Left renal pelvis (tissue), 4 donors: Measurements from ENCODE around the gene FLG. TPM values are rescaled to one million over a fixed set of nuclear protein-coding genes. Genes with fewer than 3 reads are reported as not detected.
A peak's percentile ranks its signal among the peaks of the same experiment; 100 is the strongest.
"Not testable (repeated sequence)": the region's sequence is repeated elsewhere in the genome, so short reads cannot be mapped to it uniquely, and the experiment has no call there.

Source experiments
- DNase-seq, 4 donors: peaks; one replicate each; pipeline ENCODE4 v3.0.0-alpha.2; 2013; ENCODE audit warnings: low read depth in 4 of 4, low spot score in 3 of 4
- polyA plus RNA-seq, 4 donors: library from polyadenylated mRNA; unstranded; fragments of 120-200 nt; gene quantifications; one replicate each; pipeline ENCODE4 v1.2.1, GENCODE V29; 2013; ENCODE audit not compliant: insufficient read length in 4 of 4

Gene FLG
- polyA plus RNA-seq = 1 to 10 TPM; 2.0 to 3.0 (median 2.6) TPM

DNA sequence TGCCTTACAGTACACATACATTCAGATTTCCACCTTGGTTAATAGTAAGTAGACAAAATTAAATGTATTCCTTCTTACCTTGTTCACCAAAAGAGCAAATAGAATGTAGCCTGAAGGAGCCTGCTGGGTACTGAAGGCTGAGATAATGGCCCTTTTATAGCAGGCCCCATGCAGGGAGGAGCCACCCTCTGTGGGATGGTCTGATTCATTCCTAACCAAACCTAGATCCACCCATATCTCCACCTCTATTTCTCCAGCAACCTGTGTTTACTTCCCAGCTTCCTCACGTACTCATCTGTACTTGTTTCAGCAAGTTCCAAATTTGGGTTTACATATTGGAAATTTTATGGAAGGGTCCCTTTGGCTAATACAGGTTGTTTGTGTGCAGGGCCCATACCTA is at the start of gene FLG:
Gene FLG, minus strand, starts transcription at position 129 of the 400 bp plus-strand sequence. CDS start 9,783 bp downstream, outside the sequence.
- DNase-seq = no peak

DNA sequence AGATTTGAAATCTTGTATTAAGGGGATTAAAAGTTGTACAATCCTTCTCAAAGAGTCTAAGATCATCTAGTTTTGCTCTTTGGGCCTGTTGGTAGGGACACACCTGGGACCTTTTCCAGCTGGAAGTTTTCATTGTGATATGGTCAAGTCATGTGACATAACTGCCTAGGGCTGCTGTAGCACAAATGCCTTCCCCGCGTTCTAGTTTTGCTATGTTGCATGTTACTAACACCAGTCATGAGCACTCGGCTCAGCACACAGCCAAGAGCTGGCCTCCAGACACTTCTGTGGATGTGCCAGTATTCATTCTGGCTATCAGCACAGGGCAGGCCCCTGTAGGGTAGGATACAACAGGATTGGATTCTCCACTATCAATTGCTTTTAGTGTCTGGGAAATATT is 49.4 kb upstream of the FLG start:
- DNase-seq = no peak

DNA sequence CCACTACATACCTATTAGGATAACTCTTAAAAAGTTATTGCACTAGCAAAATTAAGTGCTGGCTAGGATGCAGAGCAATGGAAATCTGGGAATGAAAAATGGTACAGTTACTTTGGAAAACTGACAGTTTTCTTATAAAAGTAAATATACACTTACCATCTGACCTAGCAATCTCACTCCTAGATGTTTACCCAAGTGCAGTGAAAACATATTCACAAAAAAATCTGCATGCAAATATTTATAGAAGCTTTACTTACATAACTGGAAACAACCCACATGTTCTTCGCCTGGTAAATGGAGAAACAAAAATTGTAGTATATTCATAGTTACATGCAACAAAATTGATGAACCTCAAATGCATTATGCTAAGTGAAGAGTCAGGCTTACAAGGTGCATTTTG is 47.6 kb upstream of the FLG start:
- no peak for DNase-seq

GRCh38 chr1:152367436-152367835 is 42.4 kb upstream of the FLG start:
- DNase-seq = no peak

DNA sequence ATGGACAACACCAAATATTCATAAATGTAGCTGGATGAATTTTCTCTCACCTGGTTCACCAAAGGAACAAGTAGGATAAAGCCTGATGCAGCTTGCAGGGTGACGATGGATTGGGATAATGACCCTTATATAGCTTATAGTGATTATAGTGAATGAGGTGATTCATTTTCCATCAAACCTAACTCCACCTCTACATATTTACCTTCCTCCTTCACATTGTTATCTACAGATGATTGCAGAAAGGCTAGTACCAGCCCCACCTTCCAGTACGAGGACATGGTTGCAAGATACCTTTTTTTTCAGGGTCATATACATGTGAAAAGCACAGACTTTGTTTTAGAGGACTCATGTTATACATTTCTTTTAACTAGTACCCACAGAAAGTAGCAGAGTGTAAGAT is 34.9 kb upstream of the FLG start, which contains the start of gene FLG2:
Gene FLG2, minus strand, starts transcription at position 101 of the 400 bp plus-strand sequence. CDS start 1,122 bp downstream, outside the sequence.
- DNase-seq = no peak

DNA sequence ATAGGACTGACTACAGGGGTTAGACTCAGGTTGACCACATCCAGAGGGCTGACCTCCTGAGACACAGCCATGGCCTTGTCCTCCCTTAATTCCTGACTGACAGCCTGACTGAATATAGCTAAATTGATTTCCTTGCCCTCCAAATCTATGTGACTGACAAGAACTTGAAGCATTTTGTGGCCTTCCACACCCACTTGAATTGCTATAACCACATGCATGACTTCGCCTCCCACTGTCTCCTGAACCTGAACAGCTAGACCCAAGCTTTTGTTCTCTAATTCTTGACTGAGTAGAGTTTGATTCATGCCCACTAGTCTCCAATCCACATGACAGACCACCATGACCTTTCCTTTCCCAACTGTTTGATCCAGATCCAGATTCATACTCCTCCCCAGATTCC is 31.7 kb upstream of the FLG start:
- DNase-seq = no peak

DNA sequence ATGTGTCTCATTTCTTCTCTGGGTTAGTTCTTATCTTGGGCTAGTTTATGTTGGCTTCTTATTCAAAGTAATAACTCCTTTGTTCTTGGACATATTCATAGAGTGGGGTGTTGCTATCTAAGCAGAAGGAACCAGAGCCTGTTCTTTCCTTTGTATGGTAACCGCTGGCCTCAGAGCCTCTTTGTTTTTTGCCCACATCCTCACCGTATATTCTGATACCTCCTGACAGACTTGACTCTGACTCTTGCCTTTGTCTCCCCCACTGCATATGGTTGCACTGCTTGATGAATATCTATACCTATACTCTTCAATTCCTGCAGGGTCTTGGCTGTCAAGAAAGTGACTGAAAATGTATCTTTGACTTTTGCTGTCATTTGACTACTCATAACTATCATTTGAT is 24.6 kb upstream of the FLG start:
- DNase-seq = no peak

DNA sequence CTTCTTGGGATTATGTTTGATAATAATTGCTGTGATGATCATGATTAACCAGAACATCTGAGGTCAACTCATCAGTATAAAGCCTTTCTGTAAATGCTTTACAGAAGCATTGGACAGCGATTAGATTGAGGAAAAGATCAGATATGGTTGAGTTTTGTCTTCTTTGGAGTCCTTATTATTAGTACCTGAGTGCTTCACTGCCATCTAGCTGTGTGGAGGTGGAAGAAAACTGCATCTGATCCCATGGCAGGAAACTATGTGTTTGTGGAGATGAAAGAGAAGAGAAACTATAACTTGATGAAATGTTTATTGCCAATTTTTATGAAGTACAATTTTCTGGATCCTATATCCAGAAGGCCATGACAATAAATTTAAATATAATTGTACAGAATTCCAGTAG is 23.4 kb upstream of the FLG start:
- DNase-seq = no peak

- DNase-seq = peak in 3 of 4 donors; percentile 31 to 41 (median 36)
These were observed 22.2 kb upstream of the FLG start for GRCh38 chr1:152347116-152347728.

- no peak for DNase-seq
These were observed 19.4 kb upstream of the FLG start for GRCh38 chr1:152344438-152344837.

GRCh38 chr1:152343006-152343405 is 18.0 kb upstream of the FLG start:
- DNase-seq = no peak

- DNase-seq = no peak
These were observed 10.4 kb upstream of the FLG start for GRCh38 chr1:152335399-152335798.

- peak in 1 of 4 donors; percentile 12 for DNase-seq
These were observed 3.9 kb upstream of the FLG start for GRCh38 chr1:152328801-152329391.

DNA sequence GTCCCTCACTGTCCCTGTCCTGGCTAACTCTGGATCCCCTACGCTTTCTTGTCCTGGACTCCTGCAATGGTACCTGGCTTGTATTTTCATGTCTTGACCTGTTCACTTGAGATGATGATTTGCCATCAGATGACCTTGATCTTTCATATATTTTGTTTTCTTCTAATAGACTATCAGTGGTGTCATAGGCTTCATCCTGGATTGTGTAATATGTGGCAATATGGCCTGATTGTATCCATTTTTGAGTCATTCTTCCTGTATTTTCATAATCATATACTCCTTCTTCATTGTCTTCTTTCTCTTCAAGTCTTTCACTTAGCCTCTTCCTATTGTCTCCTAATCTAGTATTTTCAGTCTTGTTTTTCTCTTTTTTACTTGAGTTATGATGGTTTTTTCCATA is 11.1 kb downstream of the FLG start:
- DNase-seq = no peak

GRCh38 chr1:152313319-152313801 is 11.7 kb downstream of the FLG start:
- DNase-seq = no peak

GRCh38 chr1:152312169-152312568 is 12.9 kb downstream of the FLG start:
- not testable (repeated sequence) for DNase-seq

- no peak for DNase-seq
These were observed 15.1 kb downstream of the FLG start for GRCh38 chr1:152309955-152310354.

DNA sequence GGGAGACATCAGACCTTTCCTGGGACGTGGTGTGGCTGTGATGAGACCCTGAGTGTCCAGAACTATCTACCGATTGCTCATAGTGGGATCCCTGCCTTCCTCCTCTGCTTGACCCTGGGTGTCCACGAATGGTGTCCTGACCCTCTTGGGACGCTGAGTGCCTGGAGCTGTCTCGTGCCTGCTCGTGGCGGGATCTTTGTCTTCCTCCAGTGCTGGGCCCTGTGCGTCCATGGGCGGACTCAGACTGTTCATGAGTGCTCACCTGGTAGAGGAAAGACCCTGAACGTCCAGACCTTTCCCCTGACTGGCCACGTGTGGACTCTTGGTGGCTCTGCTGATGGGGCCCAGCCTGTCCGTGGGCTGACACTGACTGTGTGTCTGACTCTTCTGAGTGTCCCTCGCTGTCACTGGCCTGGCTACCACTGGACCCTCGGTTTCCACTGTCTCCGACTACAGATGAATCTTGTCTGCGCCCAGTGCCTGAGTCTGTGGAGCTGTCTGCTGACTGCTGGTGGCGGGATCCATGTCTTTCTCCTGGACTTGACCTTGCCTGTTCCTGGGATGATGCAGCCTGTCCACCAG is 15.6 kb downstream of the FLG start:
- not testable (repeated sequence) for DNase-seq

DNA sequence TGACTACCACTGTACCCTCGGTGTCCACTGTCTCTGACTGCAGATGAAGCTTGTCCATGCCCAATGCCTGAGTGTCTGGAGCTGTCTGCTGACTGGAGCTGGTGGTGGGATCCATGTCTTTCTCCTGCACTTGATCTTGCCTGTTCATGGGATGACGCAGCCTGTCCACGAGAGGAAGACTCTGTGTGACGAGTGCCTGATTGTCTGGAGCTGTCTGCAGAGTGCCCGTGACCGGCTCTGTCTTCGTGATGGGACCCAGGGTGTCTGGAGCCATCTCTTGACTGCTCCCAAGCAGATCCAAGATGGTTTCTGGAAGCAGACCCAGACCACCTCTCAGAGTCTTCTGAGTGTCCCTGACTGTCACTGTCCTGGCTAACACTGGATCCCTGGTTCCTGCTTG is 16.3 kb downstream of the FLG start:
- not testable (repeated sequence) for DNase-seq

DNA sequence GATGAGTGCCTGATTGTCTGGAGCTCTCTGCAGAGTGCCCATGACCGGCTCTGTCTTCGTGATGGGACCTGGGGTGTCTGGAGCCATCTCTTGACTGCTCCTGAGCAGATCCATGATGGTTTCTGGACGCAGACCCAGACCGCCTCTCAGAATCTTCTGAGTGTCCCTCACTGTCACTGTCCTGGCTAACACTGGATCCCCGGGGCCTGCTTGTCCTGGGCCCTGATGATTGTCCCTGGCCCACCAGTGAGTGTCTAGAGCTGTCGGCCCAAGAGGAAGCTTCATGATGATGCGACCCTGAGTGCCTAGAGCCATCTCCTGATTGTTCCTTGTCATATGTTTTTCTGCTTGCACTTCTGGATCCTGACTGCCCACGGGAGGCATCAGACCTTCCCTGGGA is 17.1 kb downstream of the FLG start:
- not testable (repeated sequence) for DNase-seq

DNA sequence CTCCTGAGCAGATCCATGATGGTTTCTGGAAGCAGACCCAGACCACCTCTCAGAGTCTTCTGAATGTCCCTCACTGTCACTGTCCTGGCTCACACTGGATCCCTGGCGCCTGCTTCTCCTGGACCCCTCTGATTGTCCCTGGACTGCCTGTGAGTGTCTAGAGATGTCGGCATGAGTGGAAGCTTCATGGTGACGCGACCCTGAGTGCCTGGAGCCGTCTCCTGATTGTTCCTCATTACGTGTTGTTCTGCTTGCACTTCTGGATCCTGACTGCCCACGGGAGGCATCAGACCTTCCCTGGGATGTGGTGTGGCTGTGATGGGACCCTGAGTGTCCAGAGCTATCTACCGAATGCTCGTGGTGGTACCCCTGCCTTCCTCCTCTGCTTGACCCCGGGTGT is 18.9 kb downstream of the FLG start:
- DNase-seq = not testable (repeated sequence)

GRCh38 chr1:152304773-152305172 is 20.3 kb downstream of the FLG start:
- not testable (repeated sequence) for DNase-seq
